IMR-90 (cell line): Measurements from ENCODE around the gene SYT15B. TPM values are rescaled to one million over a fixed set of nuclear protein-coding genes. Genes with fewer than 3 reads are reported as not detected.
A peak's percentile ranks its signal among the peaks of the same experiment; 100 is the strongest.
"Not testable (repeated sequence)": the region's sequence is repeated elsewhere in the genome, so short reads cannot be mapped to it uniquely, and the experiment has no call there.

Source experiments
- ATAC-seq: fragments of 200-7000 bp; cut with Tn5 transposase; 2 replicates; pipeline ENCODE4 v1.9.1; 2020; ENCODE audit warnings: low read depth, mild to moderate bottlenecking, moderate library complexity
- BruUV-seq: library from RNA; stranded (reverse); fragments of 400-500 nt; replicated peaks from 2 replicates; lab custom pipeline; 2021; lab: Mats Ljungman, UMichigan
- CTCF ChIA-PET: fragments of 300-600 bp; formaldehyde crosslinking; extraction: SDS; loops from one replicate; lab custom pipeline; 2021; ENCODE audit warnings: antibody characterized with exemption; lab: Yijun Ruan, JAX
- POLR2A ChIA-PET: fragments of 300-600 bp; sonication (Branson Sonifier 250); formaldehyde crosslinking; loops from one replicate; lab custom pipeline; 2022; ENCODE audit warnings: antibody characterized with exemption; ENCODE audit not compliant: unreplicated experiment; lab: Charles Lee
- DNase-seq: peaks from one replicate; pipeline ENCODE4 v3.0.0; 2013
- H2AFZ ChIP-seq: replicated peaks from 2 replicates; pipeline ENCODE3; 2013; ENCODE audit warnings: low read length, mild to moderate bottlenecking; ENCODE audit not compliant: poor library complexity
- H2AK5ac ChIP-seq: 2 replicates; pipeline ENCODE4 v1.6.1; 2013; ENCODE audit warnings: low read depth, low read length, inconsistent platforms
- H2AK9ac ChIP-seq: replicated peaks from 2 replicates; pipeline ENCODE3; 2013; ENCODE audit warnings: mild to moderate bottlenecking, low read depth, low read length, moderate library complexity; ENCODE audit not compliant: poor library complexity
- H2BK120ac ChIP-seq: 2 replicates; pipeline ENCODE4 v1.6.1; 2013; ENCODE audit warnings: low read depth, low read length, inconsistent platforms
- H2BK15ac ChIP-seq: 3 replicates; pipeline ENCODE4 v1.6.1; 2013; ENCODE audit warnings: low read depth, low read length, inconsistent platforms
- H2BK20ac ChIP-seq: 2 replicates; pipeline ENCODE4 v1.6.1; 2013; ENCODE audit warnings: low read depth, mild to moderate bottlenecking, inconsistent platforms, low read length, moderate library complexity
- H2BK5ac ChIP-seq: 2 replicates; pipeline ENCODE4 v1.6.1; 2013; ENCODE audit warnings: mild to moderate bottlenecking, low read depth, low read length, inconsistent platforms; ENCODE audit not compliant: poor library complexity, severe bottlenecking
- H3K14ac ChIP-seq: replicated peaks from 2 replicates; pipeline ENCODE4 v1.6.1; 2013; ENCODE audit warnings: low read depth, low read length, inconsistent platforms
- H3K18ac ChIP-seq: 2 replicates; pipeline ENCODE4 v1.6.1; 2013; ENCODE audit warnings: low read depth, low read length, control low read depth
- H3K23ac ChIP-seq: 2 replicates; pipeline ENCODE4 v1.6.1; 2013; ENCODE audit warnings: low read depth, low read length, inconsistent platforms
- H3K27ac ChIP-seq: 2 replicates; pipeline ENCODE4 v1.5.1; 2013; ENCODE audit warnings: mild to moderate bottlenecking, control low read depth, low read length; ENCODE audit not compliant: insufficient read depth
- H3K27me3 ChIP-seq: 2 replicates; pipeline ENCODE4 v1.6.1; 2013; ENCODE audit warnings: low read length; ENCODE audit not compliant: control insufficient read depth, insufficient read depth
- H3K36me3 ChIP-seq: 2 replicates; pipeline ENCODE4 v1.6.1; 2013; ENCODE audit warnings: low read length, mixed read lengths; ENCODE audit not compliant: control insufficient read depth, insufficient read depth
- H3K4ac ChIP-seq: 2 replicates; pipeline ENCODE4 v1.6.1; 2013; ENCODE audit warnings: low read depth, low read length, inconsistent platforms
- H3K4me1 ChIP-seq: 2 replicates; pipeline ENCODE4 v1.6.1; 2013; ENCODE audit warnings: low read length, mixed read lengths; ENCODE audit not compliant: control insufficient read depth, insufficient read depth
- H3K4me2 ChIP-seq: 2 replicates; pipeline ENCODE4 v1.6.1; 2013; ENCODE audit warnings: low read depth, mild to moderate bottlenecking, control low read depth, low read length, moderate library complexity
- H3K4me3 ChIP-seq: 2 replicates; pipeline ENCODE4 v1.5.1; 2013; ENCODE audit warnings: low read depth, mild to moderate bottlenecking, control low read depth, low read length, moderate library complexity; ENCODE audit not compliant: insufficient read depth
- H3K56ac ChIP-seq: 2 replicates; pipeline ENCODE4 v1.6.1; 2013; ENCODE audit warnings: low read length, inconsistent platforms; ENCODE audit not compliant: insufficient read depth; ENCODE audit errors: extremely low read depth
- H3K79me1 ChIP-seq, 2 experiments: 2 replicates each; pipeline ENCODE4 v1.6.1; 2013; ENCODE audit warnings: low read length in 2 of 2, inconsistent platforms in 1 of 2, low read depth in 1 of 2
- H3K9ac ChIP-seq: 2 replicates; pipeline ENCODE4 v1.6.1; 2013; ENCODE audit warnings: low read depth, low read length, control low read depth
- H3K9me1 ChIP-seq: 2 replicates; pipeline ENCODE4 v1.6.1; 2013; ENCODE audit warnings: low read length, inconsistent platforms; ENCODE audit not compliant: insufficient read depth
- H3K9me3 ChIP-seq: 2 replicates; pipeline ENCODE4 v1.6.1; 2013; ENCODE audit warnings: low read length; ENCODE audit not compliant: control insufficient read depth, insufficient read depth
- H4K20me1 ChIP-seq: 2 replicates; pipeline ENCODE4 v1.6.1; 2013; ENCODE audit warnings: low read length, inconsistent platforms; ENCODE audit not compliant: insufficient read depth
- H4K5ac ChIP-seq: 2 replicates; pipeline ENCODE4 v1.6.1; 2013; ENCODE audit warnings: mild to moderate bottlenecking, low read depth, low read length, control low read depth
- H4K8ac ChIP-seq, 2 experiments: 2 replicates each; pipeline ENCODE4 v1.6.1; 2013; ENCODE audit warnings: low read depth in 2 of 2, low read length in 2 of 2, control low read depth in 1 of 2, inconsistent platforms in 1 of 2
- H4K91ac ChIP-seq: 2 replicates; pipeline ENCODE4 v1.6.1; 2013; ENCODE audit warnings: low read depth, low read length, inconsistent platforms; ENCODE audit not compliant: insufficient read depth
- CTCF ChIP-seq: conservative IDR thresholded peaks from 2 replicates; pipeline ENCODE4 v1.5.1; 2012; ENCODE audit warnings: mild to moderate bottlenecking, low read depth, low read length, improper control_type of control experiment
- SMC3 ChIP-seq: fragments of 150-350 bp; IDR thresholded peaks from 2 replicates; pipeline ENCODE4 v1.6.1; 2016; ENCODE audit warnings: low read depth, mild to moderate bottlenecking, antibody characterized with exemption, low read length, moderate library complexity
- WGBS, 2 experiments: methylation state at CpG; one replicate each; pipeline versions ENCODE4 v1.1.5 to v1.1.7; 2013; ENCODE audit warnings: missing lambda C conversion rate in 2 of 2; ENCODE audit not compliant: insufficient read length in 1 of 2; ENCODE audit errors: extremely low coverage in 2 of 2; 5-methylcytosine and 5-hydroxymethylcytosine counted together
- dilution Hi-C: fragments of 300-500 bp; cut with HindIII; formaldehyde crosslinking; loops from one replicate; pipeline ENCODE4 v1.14.3; 2018; ENCODE audit warnings: low sequenced_read_pairs; ENCODE audit not compliant: unreplicated experiment
- in situ Hi-C: fragments of 300-500 bp; cut with MboI; formaldehyde crosslinking; loops from 3 replicates; pipeline ENCODE4 v1.14.3; 2019; ENCODE audit warnings: low sequenced_read_pairs, inconsistent platforms, mixed read lengths
- intact Hi-C: fragments of 100-400 bp; cut with micrococcal nuclease; formaldehyde crosslinking; loops from 2 replicates; pipeline ENCODE4 v1.10.0; 2022
- polyA plus RNA-seq, 3 experiments: library from polyadenylated mRNA; depleted of rRNA; stranded (reverse); fragments of >200 nt; gene quantifications; 2 replicates each; pipeline ENCODE4 v1.2.3, GENCODE V29; 2012; ENCODE audit warnings: low replicate concordance in 1 of 3
- total RNA-seq: library from RNA; depleted of rRNA; stranded (reverse); fragments of >200 nt; gene quantifications from 2 replicates; pipeline ENCODE4 v1.2.3, GENCODE V29; 2012

SYT15B gene
- total and polyA plus RNA-seq, 2 of the 4 experiments (the other 2 are of a cell fraction), result 0.54 to 0.96 TPM

GRCh38 chr10:47768085-47768484 is 4.7 kb upstream of the SYT15B start:
- CTCF ChIA-PET, H2BK15ac ChIP-seq, H3K27me3 ChIP-seq, H3K56ac ChIP-seq, POLR2A ChIA-PET, dilution Hi-C loops, H2AFZ ChIP-seq, H2AK5ac ChIP-seq, H3K27ac ChIP-seq, H3K4me2 ChIP-seq, H3K4me3 ChIP-seq, H3K4ac ChIP-seq, H2AK9ac ChIP-seq, H2BK5ac ChIP-seq, H4K91ac ChIP-seq, H2BK20ac ChIP-seq, H3K23ac ChIP-seq, H3K14ac ChIP-seq, H3K9ac ChIP-seq, in situ Hi-C loops, H3K9me3 ChIP-seq, intact Hi-C loops, H4K8ac ChIP-seq, H4K5ac ChIP-seq, H3K4me1 ChIP-seq, H4K20me1 ChIP-seq, BruUV-seq, H3K18ac ChIP-seq, H3K9me1 ChIP-seq, H3K36me3 ChIP-seq, H3K79me1 ChIP-seq: not testable (repeated sequence)
- ATAC-seq (peak; percentile 84), DNase-seq (peak; percentile 66)
- 0 out of 2 replicates have a peak overlapping the region, but pooled peaks have one; percentile 32 for H2BK120ac ChIP-seq
- 0 out of 2 replicates have a peak, but pooled peaks have one; percentile 14 for TF ChIP-seq CTCF
- 0 out of 2 replicates have a peak, but pooled peaks have one; percentile 10 for TF ChIP-seq SMC3
- WGBS, 2 experiments, result no CpG with 5 or more reads among the region's 3 CpGs

GRCh38 chr10:47767236-47767635 is 3.8 kb upstream of the SYT15B start:
- H3K27me3 ChIP-seq, H3K9ac ChIP-seq, ATAC-seq, H3K9me1 ChIP-seq, DNase-seq, H3K4me1 ChIP-seq, POLR2A ChIA-PET, CTCF ChIA-PET, H2AK5ac ChIP-seq, H3K36me3 ChIP-seq, H2BK5ac ChIP-seq, H4K91ac ChIP-seq, H3K18ac ChIP-seq, H3K23ac ChIP-seq, BruUV-seq, H2BK15ac ChIP-seq, H3K4ac ChIP-seq, intact Hi-C loops, H3K9me3 ChIP-seq, in situ Hi-C loops, H3K79me1 ChIP-seq, H3K4me3 ChIP-seq, H3K14ac ChIP-seq, H3K27ac ChIP-seq, H4K8ac ChIP-seq, dilution Hi-C loops, H2BK20ac ChIP-seq, H2BK120ac ChIP-seq, H4K20me1 ChIP-seq, H3K4me2 ChIP-seq, H2AK9ac ChIP-seq, H2AFZ ChIP-seq, H3K56ac ChIP-seq, H4K5ac ChIP-seq: not testable (repeated sequence)
- no CpG with 5 or more reads among the region's 5 CpGs for WGBS, 2 experiments
